HepG2 (cell line): ENCODE results near the gene HUNK.

Experiments used
- BHLHE40 ChIP-seq: IDR thresholded peaks from 2 replicates; pipeline ENCODE4 v1.6.1; 2011; ENCODE audit warnings: low read length, improper control_type of control experiment
- BRCA1 ChIP-seq: sonication (generic); formaldehyde crosslinking; IDR thresholded peaks from 2 replicates; pipeline ENCODE4 v1.4.0; 2020; ENCODE audit warnings: missing genetic modification reagents
- PHF20 ChIP-seq: sonication (generic); formaldehyde crosslinking; IDR thresholded peaks from 2 replicates; pipeline ENCODE4 v1.5.0; 2020; ENCODE audit warnings: mild to moderate bottlenecking, missing genetic modification reagents
- ZBTB7A ChIP-seq: sonication (generic); formaldehyde crosslinking; IDR thresholded peaks from 2 replicates; pipeline ENCODE4 v1.8.0; 2022; ENCODE audit warnings: mild to moderate bottlenecking, missing genetic modification reagents
- ZFX ChIP-seq: sonication (generic); formaldehyde crosslinking; IDR thresholded peaks from 2 replicates; pipeline ENCODE4 v1.4.0; 2020; ENCODE audit warnings: mild to moderate bottlenecking, low read depth, missing genetic modification reagents, moderate library complexity
- ZNF619 ChIP-seq: sonication (generic); formaldehyde crosslinking; IDR thresholded peaks from 2 replicates; pipeline ENCODE4 v1.4.0; 2020; ENCODE audit warnings: mild to moderate bottlenecking, missing genetic modification reagents

GRCh38 chr21:31892686-31893085 lies 19.9 kb downstream of the HUNK start:
- TF ChIP-seq ZFX (CRISPR knock-in tag) (no peak), ZNF619 (CRISPR knock-in tag) (no peak), BHLHE40 (no peak), BRCA1 (CRISPR knock-in tag) (no peak), ZBTB7A (CRISPR knock-in tag) (no peak), PHF20 (CRISPR knock-in tag) (no peak)
